DMS53 treated with DMSO at 0.1 percent for 48 hours (cell line): ENCODE measurements around the gene KLK13.

Experiments
- DNase-seq: peaks from one replicate; lab custom pipeline; 2025; ENCODE audit not compliant: unreplicated experiment; lab: John Stamatoyannopoulos, UW

The KLK13 gene

DNA sequence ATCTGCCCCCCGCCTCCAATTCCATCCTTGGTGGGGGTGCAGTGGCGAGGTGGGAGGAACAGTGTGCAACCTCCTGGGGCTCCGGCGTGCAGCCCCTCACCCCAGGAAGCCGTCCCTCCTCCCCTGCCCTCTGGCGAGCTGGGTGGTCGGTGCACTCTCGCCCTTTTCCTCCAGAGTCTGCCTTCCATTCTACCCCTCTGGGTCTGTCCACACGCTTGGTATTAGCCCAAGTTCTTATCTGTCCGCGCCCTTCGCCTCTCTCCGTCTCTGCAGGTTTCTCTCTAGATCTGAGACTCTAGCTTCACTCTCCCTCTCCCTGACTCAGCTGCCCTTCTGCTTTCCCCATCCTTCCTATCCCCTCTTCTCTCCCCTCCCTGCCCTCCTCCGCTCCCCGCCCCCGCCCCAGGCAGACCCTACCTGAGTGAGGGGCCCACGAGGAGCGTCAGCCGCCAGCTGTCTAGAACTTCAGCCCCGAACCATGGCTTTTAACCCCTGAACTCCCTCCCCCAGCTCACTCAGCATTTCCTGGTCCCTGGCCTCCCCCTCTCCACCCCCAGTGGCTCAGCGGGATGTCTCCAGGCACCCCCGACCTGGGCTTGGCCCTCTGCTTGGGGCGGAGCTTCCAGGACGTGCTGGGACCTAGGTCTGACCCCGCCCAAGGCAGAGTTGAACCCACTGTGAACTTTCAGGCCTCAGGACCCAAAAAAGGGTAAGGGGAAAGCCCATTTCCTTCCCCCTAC, 499 bp upstream of the KLK13 start:
- DNase-seq, result no peak

DNA sequence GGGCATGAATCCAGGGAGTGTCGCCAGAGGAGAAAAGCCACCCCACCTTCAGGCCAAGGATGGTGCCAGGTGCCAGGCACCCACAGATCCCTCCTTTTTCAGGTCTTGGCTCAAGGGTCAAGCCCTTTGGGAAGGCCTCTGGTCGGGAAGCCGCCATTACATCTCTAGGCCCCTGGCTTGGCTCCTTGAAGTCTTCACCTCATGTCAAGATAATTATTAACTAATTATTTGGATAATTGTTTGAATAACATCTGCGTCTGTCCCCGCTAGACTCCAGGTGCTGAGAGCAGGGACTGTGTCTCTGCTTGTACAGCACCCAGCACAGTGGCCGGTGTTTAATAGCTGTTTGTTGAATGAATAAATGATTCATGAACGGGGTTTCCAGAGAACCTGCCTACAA, 1.2 kb downstream of the KLK13 start:
- DNase-seq, result no peak

DNA sequence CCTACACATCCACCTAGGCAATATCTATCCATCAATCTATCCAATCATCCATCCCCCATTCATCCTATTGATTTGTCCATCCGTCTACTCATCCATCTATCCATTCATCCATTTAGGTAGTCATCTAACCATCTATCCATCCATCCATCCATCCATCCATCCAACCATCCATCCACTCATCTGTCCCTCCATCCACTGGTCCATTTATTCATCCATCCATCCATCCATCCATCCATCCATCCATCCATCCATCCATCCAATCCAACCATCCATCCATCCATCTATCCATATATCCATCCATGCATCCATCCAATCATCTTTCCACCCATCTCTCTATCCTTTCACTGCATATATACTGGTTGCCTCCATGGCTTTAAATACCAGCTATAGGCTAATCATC, 3.9 kb downstream of the KLK13 start:
- DNase-seq, result no peak

DNA sequence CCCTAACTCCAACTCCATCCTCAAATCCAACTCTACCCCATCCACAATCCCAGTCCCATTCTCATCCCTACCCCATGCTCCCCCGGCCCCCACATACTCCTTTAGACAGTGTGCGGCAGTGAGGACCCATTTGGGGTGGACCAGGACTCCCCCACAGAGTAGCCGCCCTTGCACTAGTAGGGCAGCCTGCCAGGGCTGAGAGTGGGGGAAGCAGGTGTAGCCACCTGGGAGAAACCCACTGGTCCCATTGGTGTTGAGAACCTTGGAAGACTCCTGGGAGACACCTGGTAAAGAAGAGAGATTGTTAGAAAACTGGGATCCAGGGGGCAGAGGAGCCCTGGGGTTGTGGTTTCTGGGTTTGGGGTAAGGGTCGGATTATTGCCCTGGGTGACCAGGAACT, 4.6 kb downstream of the KLK13 start:
- DNase-seq, result no peak

DNA sequence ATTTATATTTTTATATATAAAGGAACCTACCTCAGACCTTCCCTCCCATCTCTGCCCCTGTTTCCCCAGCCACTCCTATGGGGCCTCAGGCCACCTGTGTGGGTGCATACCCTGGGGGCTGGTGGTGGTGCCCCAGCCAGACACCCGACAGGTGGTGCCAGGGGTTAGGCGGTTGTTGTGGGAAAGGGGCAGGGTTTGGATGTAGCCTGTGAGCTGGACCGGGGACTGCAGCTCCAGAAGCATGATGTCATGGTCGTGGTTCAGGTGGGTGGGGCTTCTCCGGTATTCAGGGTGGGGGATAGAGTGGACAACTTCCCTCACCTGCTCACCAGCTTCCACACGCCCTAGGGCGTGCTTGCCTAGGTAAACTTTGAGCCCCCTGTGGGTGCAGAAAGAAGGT, 5.2 kb downstream of the KLK13 start:
- DNase-seq, result no peak

DNA sequence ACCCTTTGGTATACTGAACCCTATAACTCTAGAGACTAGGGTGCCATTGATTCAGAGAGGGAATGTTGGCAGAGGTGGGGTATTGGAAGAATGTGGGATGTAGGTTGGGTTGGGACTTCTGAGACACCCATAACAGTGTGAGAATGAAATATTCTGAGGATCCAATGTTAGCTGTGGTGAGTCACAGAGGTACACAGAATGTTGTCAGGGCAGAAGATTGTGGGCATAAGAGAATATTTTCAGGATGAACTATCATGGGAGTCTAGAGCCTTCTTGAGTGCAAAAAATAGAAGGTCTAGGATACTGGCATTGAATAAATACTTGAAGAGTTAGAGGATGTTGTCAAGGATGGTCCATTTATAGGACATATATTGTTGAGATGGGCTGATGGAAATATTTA, 9.0 kb downstream of the KLK13 start:
- DNase-seq, result no peak

DNA sequence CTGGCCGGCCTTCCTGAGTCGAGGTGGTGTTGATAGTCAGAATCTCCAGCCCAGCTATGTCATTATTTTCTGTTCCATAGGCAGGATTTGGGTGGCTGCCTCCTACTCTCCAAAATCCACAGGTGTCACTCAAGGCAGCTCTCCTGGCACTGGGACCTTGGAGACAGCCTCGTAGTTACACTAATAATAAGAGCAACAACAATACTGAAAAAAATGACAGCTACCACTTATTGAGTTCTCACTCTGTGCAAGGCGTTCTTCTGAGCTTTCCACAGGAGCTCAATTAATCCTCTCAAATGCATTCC, 17.9 kb downstream of the KLK13 start:
- DNase-seq, result no peak

DNA sequence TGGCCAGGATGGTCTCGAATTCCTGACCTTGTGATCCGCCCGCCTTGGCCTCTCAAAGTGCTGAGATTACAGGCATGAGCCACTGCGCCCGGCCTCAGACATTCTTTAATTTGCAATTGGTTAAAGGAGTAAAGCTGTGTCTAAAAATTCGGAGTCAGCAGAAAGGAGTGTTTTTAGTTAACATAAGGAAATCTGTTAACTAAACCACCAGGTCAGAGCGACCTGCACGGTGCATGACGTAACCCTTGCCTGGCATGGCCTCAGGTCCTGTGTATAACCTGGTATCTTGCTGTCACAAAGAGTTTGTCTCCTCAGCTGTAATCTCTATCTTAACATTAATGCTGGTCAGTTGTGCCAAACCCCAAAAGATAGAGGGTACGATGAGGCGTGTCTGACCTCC, 20.6 kb downstream of the KLK13 start:
- DNase-seq, result no peak

DNA sequence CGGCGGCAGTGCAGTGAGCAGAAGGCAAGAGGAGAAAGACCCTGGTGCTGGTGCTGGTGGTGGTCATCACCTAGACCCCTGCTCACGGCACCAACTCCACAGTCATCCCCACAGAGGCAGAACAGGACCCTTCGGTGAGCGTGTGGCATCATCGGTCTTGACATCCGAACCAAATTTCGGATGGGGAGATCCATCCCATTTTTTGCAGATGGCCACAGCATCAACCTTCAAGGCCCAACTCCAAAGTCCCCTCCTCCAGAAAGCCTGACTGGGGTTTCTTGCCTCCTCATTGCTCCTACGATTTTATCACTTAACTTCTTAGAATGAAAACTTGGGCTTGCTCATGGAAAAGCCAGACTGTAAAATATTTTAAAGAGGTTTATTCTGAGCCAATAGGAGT, 21.4 kb downstream of the KLK13 start:
- no peak for DNase-seq

DNA sequence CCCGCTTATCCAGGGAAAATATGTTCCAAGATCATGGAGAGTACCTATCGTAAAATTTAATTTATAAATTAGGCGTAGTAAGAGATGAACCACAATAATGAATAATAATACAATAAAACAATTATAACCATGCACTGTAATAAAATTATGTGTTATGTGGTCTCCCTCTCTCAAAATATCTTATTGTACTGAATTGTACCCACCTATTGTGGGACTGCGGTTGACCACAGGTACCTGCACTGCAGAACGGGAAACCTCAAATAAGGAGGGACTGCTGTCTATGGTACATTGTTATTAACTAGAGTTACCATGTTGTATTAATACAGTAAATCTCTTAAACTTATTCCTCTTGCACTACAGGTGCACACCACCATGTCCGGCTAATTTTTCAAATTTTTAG, 24.7 kb downstream of the KLK13 start:
- DNase-seq, result no peak

DNA sequence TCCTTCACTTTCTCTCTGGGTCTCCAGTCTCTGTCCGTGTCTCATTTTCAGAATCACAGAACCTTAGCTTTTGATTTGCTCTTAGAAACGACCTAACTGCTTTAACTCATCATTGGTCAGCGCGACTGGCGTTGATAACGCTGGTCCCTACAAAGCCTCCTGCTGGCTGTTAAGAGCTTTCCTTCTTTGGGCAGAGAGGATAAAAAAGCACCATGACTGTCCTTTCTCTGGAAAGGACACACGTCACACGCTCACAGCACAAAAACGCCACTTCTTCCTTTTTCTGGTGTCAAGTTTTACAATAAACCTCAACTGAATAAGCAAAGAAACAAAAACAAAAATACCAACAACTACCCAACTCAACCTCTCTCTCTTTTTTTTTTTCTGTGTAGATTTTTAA, 28.4 kb downstream of the KLK13 start:
- no peak for DNase-seq

DNA sequence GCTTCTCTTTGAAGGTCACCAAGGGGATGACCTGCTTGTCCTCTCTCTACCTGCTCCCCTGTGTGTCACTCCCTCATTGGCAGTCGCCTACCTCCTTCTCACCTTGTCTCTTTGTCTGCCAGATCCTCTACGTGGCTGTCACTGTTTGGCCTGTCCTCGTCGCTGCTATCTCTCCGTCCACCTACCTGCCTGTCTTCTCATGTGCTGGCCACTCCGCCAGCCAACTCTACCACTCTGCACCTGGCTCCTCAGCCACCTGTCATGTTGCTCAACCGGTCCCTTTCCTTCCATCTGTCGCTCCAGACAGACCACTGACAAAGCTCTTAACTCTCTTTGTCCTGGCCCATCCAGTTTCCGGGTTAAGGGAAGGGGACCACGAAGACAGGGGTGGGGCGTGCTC, 30.2 kb downstream of the KLK13 start, which contains the start of gene KLK12:
Gene KLK12 (minus strand): TSS at position 299 of the 400 bp plus-strand sequence. CDS start 381 bp downstream, outside the sequence.
- DNase-seq, result peak; percentile 96

DNA sequence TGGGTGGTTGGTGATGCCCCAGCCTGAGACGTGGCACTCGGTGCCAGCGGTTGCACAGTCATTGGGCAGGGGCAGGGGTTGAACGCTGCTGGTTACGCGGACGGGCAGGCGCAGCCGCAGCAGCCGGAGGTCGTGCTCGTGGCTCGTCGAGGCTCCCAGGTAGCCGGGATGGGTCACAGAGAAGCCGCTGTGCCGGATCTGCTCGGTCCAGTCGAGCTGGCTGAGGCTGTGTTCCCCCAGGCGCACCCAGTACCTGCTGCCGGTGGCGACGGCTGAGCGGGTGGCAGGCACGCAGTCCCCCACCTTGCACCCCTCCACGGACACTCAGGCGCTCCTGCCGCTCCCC, 33.0 kb downstream of the KLK13 start:
- DNase-seq, result no peak

DNA sequence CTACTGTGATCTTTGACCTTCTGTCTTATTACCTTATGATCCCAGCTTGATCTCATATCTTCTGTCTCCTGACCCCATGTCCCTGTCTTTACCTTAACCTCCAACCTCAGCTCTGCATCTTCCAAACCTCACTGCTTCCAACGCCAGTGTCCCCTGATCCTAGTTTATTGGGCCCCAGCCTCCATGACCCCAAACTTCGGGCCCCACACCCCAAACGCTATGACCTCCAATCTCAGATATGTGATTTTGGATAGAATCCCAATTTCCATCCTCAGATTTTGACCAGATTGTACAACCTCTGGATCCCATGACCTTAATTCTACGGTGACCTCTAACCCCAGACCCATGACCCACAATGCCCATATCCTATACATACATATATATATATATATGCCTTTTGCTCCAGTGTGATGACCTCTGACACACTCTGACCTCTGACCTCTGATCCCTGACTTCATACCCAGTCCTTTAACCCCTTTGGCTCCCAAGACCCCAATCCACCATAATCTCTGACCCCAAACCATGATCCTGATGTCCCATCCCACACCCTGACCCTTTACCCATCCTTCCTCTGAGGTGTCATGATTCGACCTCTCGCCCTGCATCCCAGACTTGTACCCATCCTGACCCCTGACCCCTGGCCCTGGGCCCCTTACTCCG, 33.5 kb downstream of the KLK13 start:
- no peak for DNase-seq

DNA sequence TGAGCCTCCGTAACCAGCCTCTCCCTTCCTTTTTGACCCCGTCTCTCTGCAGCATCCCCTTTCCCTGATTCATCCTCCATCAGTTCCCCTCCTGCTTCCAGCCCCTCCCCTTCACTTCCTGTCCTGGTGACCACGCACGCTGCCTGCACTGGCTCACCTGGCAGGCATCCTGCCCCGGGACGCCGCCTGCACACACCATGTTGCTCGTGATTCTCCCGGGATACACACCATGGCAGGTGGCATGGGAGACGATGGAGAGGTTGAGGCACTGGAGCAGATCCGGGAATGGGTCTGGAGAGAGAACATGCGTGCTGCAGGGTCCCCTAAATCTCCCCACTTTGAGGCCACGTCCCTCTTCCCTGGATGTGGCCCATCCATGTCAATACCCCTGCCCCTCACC, 34.3 kb downstream of the KLK13 start:
- DNase-seq, result no peak

DNA sequence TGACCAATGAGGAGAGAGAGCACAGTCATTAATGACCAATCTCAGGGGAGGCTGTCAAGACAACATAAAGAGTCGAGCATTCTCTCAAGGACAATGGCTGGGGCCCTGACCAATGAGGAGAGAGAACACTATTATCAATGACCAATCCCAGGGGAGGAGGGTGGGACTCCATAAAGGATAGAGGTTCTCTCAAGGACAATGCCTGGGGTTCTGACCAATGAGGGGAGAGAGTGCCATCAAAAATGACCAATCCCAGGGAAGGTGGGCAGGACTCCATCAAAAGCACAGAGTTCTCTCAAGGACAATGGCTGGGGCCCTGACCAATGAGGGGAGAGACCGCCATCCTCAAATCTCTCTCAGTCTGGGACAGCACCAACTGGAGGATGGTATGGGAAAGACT, 35.2 kb downstream of the KLK13 start:
- no peak for DNase-seq

DNA sequence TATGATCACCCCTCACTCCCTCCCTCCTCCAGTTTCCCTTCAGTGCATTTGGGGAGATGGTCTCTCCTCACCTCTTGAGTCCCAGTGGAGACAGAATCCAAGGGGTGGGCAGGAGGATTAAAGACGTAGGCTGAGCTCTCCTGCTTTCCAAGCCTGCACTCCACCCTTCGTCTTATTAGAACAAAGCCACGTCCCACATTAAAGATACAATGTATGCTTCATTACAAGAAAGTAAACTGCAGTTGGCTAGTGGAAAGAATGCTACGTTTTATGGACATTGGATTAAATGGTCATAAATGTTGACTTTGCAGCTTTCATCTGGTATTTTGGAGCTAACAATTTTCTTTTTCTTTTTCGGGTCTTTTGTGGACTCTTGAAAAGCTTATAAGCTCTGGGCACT, 37.0 kb downstream of the KLK13 start:
- DNase-seq, result no peak

DNA sequence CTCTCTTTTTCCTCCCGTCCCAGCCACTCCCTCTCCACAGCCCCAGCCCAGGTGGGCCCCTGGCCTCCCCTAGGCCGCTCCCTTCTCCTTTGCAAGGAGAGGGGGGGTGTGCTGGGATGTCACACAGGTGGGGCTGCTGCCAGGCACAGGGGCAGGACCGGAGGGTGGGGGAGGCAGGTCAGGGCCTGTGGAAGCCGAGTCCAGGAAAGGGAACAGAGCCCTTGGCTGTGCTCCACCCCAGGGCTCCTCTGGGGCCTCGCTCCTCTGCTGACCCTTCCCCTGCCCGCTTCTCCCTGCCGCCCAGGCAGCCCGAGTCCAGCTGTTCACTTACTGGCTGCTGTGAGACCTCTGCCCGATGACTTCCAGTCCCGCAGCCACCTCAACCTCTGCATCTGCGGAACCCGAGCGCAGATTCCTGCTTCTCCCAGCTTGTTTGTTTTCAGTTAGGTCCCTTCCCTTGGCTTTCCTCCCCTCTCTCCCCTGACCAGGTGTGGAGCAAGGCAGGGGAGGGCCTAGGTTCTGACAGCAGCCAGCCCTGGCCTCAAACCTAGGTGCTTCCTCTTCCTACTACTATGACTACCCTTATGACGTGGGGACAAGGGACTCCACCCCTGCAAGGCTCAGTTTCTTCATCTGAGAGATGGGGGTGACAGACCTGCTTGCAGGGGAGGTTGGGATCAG, 37.6 kb downstream of the KLK13 start:
- peak; percentile 62 for DNase-seq

DNA sequence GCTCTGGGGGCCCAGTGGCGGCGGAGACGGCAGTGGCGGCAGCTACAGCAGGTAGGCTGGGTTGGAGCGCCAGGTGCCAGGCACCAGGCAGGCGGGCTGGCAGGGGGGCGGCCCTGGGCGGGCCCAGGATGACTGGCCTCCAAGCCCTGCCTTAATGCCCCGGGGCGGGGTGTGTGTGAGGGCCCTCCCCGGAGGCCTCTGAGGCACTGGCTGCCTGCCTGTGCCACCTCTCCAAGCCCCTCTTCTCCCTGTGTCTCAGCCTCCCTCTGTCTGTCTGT, 38.4 kb downstream of the KLK13 start, which contains the start of gene KLK11:
Gene KLK11 (minus strand): TSS at position 63 of the 278 bp plus-strand sequence. CDS start 985 bp downstream, outside the sequence.
- peak; percentile 83 for DNase-seq

DNA sequence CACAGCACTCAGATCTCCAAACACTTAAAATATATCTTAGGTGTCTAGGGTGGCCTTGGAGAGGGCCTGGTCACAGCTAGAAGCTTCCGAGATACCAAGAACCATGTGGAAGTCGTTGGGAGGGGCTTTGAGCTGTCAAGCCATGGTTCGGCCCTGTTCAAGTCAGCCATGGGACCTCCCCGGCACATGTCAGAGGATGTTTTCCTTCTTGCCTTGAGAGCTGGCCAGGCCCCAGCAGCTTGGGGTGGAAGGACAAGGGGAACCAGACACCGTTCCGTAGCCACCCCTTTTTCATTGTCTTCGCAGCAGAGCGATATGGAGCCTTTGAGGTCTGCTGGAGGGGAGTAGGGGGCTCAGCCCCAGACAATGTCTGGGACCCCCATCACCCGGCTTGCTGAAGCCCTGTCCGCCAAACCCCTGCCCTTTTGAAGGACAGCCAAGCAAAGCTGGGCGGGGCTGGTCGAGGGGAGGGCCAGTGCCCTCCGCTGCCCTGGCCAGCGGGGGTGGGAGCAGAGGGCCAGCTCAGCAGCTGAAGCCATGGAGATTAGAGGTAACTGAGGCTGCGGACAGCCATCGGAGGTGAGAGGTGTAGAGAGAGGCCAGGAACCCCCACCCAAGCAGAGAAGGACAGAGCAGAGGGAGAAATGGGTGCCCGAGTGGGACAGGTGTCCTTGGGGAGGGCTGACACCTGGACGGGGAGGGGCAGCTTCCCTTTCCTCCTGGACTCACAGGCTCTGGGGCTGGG, 38.9 kb downstream of the KLK13 start:
- DNase-seq, result peak; percentile 42

DNA sequence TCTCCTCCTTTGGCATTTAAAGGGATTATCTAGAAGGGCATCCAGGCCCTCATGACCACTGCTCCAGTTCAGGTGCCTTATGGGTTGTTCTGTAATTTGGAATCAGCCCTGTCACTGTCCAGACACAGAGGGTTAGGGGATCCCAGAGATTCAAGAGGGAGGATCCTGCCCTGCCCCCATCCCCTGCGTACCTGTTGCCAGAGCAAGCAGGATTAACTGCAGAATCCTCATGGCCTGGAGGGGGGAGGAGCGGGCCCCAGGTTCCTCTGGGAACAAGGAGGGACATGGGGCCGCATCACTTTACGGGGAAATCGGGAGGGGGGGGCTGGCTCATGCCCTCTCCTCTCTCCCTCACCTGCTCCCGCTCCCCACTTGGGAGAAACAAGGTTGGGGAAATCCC, 39.5 kb downstream of the KLK13 start:
- peak; percentile 42 for DNase-seq

DNA sequence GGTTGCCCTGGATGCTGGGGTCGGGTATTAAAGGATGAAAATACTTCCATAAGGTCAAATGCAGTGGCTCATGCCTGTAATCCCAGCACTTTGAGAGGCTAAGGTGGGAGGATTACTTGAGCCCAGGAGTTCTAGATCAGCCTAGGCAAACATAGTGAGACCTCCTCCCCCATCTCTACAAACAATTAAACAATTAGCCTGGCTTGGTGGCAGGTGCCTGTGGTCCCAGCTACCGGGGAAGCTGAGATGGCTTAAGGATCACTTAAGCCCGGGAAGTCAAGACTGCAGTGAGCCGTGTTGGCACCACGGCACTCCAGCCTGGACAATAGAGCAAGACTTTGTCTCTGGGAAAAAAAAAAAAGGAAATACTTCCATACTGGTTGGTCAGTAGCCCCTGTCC, 40.0 kb downstream of the KLK13 start:
- DNase-seq, result peak; percentile 86
